Thyroid gland (tissue), 4 donors: ENCODE data around the gene DYNC1I1. TPM values are rescaled to one million over a fixed set of nuclear protein-coding genes. Genes with fewer than 3 reads are reported as not detected.

ENCODE experiments used
- DNase-seq, 2 donors: peaks; one replicate each; pipeline ENCODE4 v3.0.0-alpha.2; 2019
- H3K27ac ChIP-seq, 3 donors: fragments of 200-600 bp; sonication (generic); 1 replicate in 2 of 3; 2 replicates in 1 of 3; pipeline ENCODE4 v1.5.1; 2016 to 2019; ENCODE audit warnings: mild to moderate bottlenecking in 1 of 3, moderate library complexity in 1 of 3
- H3K27me3 ChIP-seq: fragments of 200-600 bp; sonication (generic); one replicate; pipeline ENCODE4 v1.5.1; 2019
- H3K36me3 ChIP-seq, 2 donors: fragments of 200-600 bp; sonication (generic); one replicate each; pipeline ENCODE4 v1.5.1; 2016 to 2019
- H3K4me1 ChIP-seq, 2 donors: fragments of 200-600 bp; sonication (generic); one replicate each; pipeline ENCODE4 v1.5.1; 2017 to 2019
- H3K4me3 ChIP-seq, 3 donors: fragments of 200-600 bp; sonication (generic); replicated peaks in 1 of 3; 1 replicate in 2 of 3; 2 replicates in 1 of 3; pipeline ENCODE4 v1.5.1; 2016; ENCODE audit warnings: mild to moderate bottlenecking in 1 of 3
- H3K9me3 ChIP-seq: fragments of 200-600 bp; sonication (generic); one replicate; pipeline ENCODE4 v1.5.1; 2017
- POLR2A ChIP-seq, 2 donors: fragments of 450-650 bp; IDR thresholded peaks; one replicate each; pipeline ENCODE4 v1.6.1; 2017; ENCODE audit warnings: antibody characterized with exemption in 2 of 2, mild to moderate bottlenecking in 2 of 2, moderate library complexity in 1 of 2
- WGBS, 2 donors: methylation state at CpG; one replicate each; pipeline ENCODE4 v1.1.5; 2017; 5-methylcytosine and 5-hydroxymethylcytosine counted together
- intact Hi-C: fragments of 100-400 bp; cut with DNase I; formaldehyde crosslinking; loops from one replicate; pipeline ENCODE4 v1.15.1; 2023
- total RNA-seq, 4 donors: library from RNA; depleted of rRNA; stranded (reverse); fragments of >200 nt; gene quantifications; one replicate each; pipeline ENCODE4 v1.2.3, GENCODE V29; 2016
- TF ChIP-seq, protein P1 (sequence below), 6 experiments: fragments of 200-600 bp in 3 of 6; fragments of 450-650 bp in 3 of 6; sonication (generic) in 3 of 6; IDR thresholded peaks; one replicate each; pipeline ENCODE4 v1.5.1; 2016 to 2019; ENCODE audit warnings: antibody characterized with exemption in 6 of 6, mild to moderate bottlenecking in 2 of 6, inconsistent platforms in 1 of 6, moderate library complexity in 1 of 6

The DYNC1I1 gene
- total RNA-seq, 4 donors from 2014 or later, result 6.6 to 12.8 (median 10.5) TPM

DNA sequence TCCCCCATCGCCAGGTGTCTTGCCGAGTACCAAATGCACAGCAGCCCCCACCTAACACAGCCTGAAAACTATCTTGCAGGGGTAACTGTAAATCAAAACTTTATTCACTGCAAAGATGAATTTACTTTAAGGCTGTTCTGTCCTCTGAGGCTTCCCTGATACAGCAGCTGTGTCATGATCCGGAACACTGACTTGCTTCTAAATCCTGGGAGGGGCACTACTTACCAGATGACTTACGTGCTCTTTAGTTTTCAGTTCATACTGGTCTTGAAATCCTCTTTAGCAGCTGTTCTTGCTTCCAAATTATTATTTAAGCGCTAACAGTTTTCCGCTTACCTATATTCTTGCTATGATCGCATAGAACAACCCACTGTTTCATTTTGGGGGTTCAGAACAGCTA is 4.9 kb downstream of the DYNC1I1 start:
- no peaks in the 10 kb centered on the region for H3K27me3 ChIP-seq
- TF ChIP-seq, protein P1, sequence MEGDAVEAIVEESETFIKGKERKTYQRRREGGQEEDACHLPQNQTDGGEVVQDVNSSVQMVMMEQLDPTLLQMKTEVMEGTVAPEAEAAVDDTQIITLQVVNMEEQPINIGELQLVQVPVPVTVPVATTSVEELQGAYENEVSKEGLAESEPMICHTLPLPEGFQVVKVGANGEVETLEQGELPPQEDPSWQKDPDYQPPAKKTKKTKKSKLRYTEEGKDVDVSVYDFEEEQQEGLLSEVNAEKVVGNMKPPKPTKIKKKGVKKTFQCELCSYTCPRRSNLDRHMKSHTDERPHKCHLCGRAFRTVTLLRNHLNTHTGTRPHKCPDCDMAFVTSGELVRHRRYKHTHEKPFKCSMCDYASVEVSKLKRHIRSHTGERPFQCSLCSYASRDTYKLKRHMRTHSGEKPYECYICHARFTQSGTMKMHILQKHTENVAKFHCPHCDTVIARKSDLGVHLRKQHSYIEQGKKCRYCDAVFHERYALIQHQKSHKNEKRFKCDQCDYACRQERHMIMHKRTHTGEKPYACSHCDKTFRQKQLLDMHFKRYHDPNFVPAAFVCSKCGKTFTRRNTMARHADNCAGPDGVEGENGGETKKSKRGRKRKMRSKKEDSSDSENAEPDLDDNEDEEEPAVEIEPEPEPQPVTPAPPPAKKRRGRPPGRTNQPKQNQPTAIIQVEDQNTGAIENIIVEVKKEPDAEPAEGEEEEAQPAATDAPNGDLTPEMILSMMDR (IDR thresholded peaks at IDR 0.05), result no peak
- no peak for TF ChIP-seq POLR2A (IDR thresholded peaks at IDR 0.05)
- intact Hi-C loops, result no loop called here
- H3K4me3 ChIP-seq, result no peak overlapping the region
- peaks cover 0 to 5% of the 10 kb centered on the region in 2 donors for H3K4me1 ChIP-seq
- peak in 1 of 2 donors; percentile 19 for DNase-seq
- peak overlapping the region in 1 of 3 donors; percentile 11 for H3K27ac ChIP-seq
- H3K9me3 ChIP-seq, result no peaks in the 10 kb centered on the region
- H3K36me3 ChIP-seq, result no peaks in the 10 kb centered on the region
- 57 to 65% methylated on average over 7 of the region's 7 CpGs for WGBS, 2 donors

DNA sequence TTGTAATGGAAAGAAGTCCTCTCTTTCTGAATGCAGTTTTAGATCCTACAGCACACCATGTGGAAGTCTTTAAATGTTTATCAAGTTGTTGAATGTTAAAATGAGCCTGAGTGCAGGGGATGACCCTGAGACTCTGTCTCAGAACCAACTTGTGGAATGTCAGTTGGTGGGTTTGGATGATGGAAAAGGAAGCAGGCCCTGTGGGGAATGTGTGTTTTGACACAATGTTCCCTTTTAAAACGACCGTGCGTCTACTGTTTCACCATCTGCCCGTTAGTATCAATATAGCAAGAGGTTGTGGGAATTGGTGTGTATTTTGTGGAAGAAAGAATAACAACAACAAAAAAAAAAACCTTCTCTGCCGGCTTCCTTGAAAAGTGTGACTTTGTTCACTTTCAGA is 8.3 kb downstream of the DYNC1I1 start:
- Histone ChIP-seq H3K9me3 (no peaks in the 10 kb centered on the region), H3K4me1 (peaks cover 0 to 4% of the 10 kb centered on the region in 2 donors), H3K27ac (no peak overlapping the region), H3K36me3 (no peaks in the 10 kb centered on the region), H3K27me3 (no peaks in the 10 kb centered on the region), H3K4me3 (no peak overlapping the region)
- TF ChIP-seq POLR2A (IDR thresholded peaks at IDR 0.05), result no peak
- TF ChIP-seq, protein P1 (IDR thresholded peaks at IDR 0.05), result no peak
- no peak for DNase-seq
- 81 to 86% methylated on average over 5 of the region's 5 CpGs for WGBS, 2 donors
- intact Hi-C loops, result no loop called here

DNA sequence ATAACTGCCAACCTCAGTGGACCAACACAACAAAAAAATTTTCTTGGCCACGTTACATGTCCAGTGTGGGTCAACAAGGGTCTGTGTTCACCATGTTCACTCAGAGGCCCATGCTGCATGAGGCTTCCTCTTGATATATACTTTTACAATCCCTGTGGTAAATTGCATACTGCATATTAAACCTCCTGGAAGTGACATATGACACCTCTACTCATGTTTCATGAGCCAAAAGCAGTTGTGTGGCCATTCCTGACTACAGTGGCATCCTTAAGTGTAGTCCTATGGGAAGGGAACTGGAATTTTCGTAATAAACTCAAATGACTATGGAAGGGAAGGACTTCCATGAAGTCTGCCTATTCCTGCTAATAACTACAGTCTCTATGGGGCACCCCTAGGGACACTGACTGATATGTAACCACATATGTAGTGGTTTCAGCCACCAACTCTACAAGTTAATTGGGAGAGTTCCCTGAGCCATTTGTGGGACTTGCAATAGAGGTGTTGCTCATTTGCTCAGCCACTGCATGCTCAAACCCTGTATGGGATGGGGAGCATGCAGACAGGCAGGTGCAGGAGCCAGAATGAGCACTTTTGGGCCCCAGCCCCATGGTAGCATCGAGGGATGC is 9.7 kb downstream of the DYNC1I1 start:
- Histone ChIP-seq H3K36me3 (no peaks in the 10 kb centered on the region), H3K27ac (no peak overlapping the region), H3K4me3 (no peak overlapping the region), H3K27me3 (no peaks in the 10 kb centered on the region), H3K4me1 (peaks cover 0 to 4% of the 10 kb centered on the region in 2 donors), H3K9me3 (no peaks in the 10 kb centered on the region)
- no peak for DNase-seq
- TF ChIP-seq, protein P1 (IDR thresholded peaks at IDR 0.05), result no peak
- 87 to 95% methylated on average over 3 of the region's 3 CpGs for WGBS, 2 donors
- intact Hi-C loops, result no loop called here

DNA sequence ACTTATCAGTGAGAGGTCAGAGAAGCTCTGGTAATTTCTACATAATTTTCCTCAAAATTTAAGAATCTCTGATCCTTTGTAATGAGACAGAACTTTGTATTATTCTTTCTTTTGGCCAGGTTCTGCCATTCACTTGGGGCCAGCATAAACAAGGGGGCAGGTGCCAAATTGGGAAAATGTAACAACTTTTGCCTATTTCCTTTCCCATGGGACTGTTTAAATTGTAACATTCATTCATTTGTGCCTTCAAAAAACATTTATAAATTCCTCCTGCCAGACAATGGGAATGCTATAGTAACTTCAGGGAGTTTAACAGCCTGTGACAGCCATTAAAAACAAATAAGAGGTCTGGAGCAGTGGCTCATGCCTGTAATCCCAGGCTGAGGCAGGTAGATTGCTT is 12.4 kb downstream of the DYNC1I1 start:
- DNase-seq, result no peak
- no peak for TF ChIP-seq POLR2A (IDR thresholded peaks at IDR 0.05)
- TF ChIP-seq, protein P1 (IDR thresholded peaks at IDR 0.05), result no peak
- H3K9me3 ChIP-seq, result no peaks in the 10 kb centered on the region
- no peak overlapping the region for H3K4me3 ChIP-seq
- intact Hi-C loops, result no loop called here
- no peaks in the 10 kb centered on the region for H3K36me3 ChIP-seq
- peaks cover 6 to 9% of the 10 kb centered on the region in 2 donors for H3K4me1 ChIP-seq
- no peaks in the 10 kb centered on the region for H3K27me3 ChIP-seq
- no peak overlapping the region for H3K27ac ChIP-seq

DNA sequence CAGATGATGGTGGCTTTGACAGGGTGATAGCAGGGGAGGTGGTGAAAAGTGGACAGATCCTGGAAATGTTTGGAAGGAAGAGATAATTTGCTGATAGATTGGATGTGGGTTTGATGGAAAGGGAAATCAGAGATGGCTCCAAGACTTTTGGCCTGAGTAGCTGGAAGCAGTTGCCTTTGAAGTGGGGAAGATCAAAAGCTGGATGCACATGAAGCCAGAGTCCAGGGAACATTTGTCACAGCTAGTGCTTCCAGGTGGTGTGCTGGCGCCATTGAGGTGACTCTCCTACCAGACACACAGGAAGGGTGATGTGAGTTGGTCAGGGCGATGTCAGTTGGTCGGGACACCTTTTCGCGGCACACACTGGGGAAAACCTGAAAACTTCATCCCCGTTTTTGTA is 15.9 kb downstream of the DYNC1I1 start:
- Histone ChIP-seq H3K4me1 (peaks cover 6 to 9% of the 10 kb centered on the region in 2 donors), H3K4me3 (no peak overlapping the region), H3K27ac (no peak overlapping the region), H3K27me3 (no peaks in the 10 kb centered on the region), H3K9me3 (no peaks in the 10 kb centered on the region), H3K36me3 (no peaks in the 10 kb centered on the region)
- TF ChIP-seq, protein P1 (IDR thresholded peaks at IDR 0.05), result no peak
- no peak for TF ChIP-seq POLR2A (IDR thresholded peaks at IDR 0.05)
- intact Hi-C loops, result no loop called here
- WGBS, 2 donors, result 95% methylated on average over 6 of the region's 6 CpGs
- no peak for DNase-seq
